RWPE2 (cell line): ENCODE data around the gene MYOCD.

ENCODE experiments used
- ATAC-seq: fragments of 200-7000 bp; cut with Tn5 transposase; 3 replicates; pipeline ENCODE4 v1.9.1; 2021; ENCODE audit warnings: low read depth
- DNase-seq: peaks from one replicate; pipeline ENCODE4 v3.0.0-alpha.2; 2020; ENCODE audit warnings: low spot score
- H3K27ac ChIP-seq: fragments of 450-650 bp; 2 replicates; pipeline ENCODE4 v1.5.1; 2017; ENCODE audit warnings: mild to moderate bottlenecking; ENCODE audit not compliant: poor library complexity, severe bottlenecking
- H3K27me3 ChIP-seq: fragments of 250-450 bp; sonication (Bioruptor Pico); 2 replicates; pipeline ENCODE4 v1.5.1; 2021; ENCODE audit warnings: mild to moderate bottlenecking, moderate library complexity; ENCODE audit not compliant: insufficient read depth, poor library complexity, severe bottlenecking
- H3K36me3 ChIP-seq: fragments of 250-450 bp; sonication (Bioruptor Pico); 2 replicates; pipeline ENCODE4 v1.5.1; 2020; ENCODE audit warnings: low read depth, mild to moderate bottlenecking, moderate library complexity
- H3K4me1 ChIP-seq: fragments of 250-450 bp; sonication (Bioruptor Pico); 2 replicates; pipeline ENCODE4 v1.5.1; 2021; ENCODE audit warnings: mild to moderate bottlenecking, moderate library complexity; ENCODE audit not compliant: insufficient read depth, poor library complexity, severe bottlenecking
- H3K4me3 ChIP-seq: fragments of 250-450 bp; sonication (Bioruptor Pico); 2 replicates; pipeline ENCODE4 v1.5.1; 2021; ENCODE audit warnings: mild to moderate bottlenecking, moderate library complexity; ENCODE audit not compliant: severe bottlenecking
- H3K9me3 ChIP-seq: fragments of 250-450 bp; sonication (Bioruptor Pico); 2 replicates; pipeline ENCODE4 v1.5.1; 2021; ENCODE audit warnings: mild to moderate bottlenecking, moderate library complexity; ENCODE audit not compliant: severe bottlenecking
- TF ChIP-seq, protein P1 (sequence below): fragments of 450-650 bp; IDR thresholded peaks from one replicate; pipeline ENCODE4 v1.5.1; 2017; ENCODE audit warnings: mild to moderate bottlenecking, moderate library complexity; ENCODE audit not compliant: poor library complexity, severe bottlenecking

MYOCD gene, protein sequence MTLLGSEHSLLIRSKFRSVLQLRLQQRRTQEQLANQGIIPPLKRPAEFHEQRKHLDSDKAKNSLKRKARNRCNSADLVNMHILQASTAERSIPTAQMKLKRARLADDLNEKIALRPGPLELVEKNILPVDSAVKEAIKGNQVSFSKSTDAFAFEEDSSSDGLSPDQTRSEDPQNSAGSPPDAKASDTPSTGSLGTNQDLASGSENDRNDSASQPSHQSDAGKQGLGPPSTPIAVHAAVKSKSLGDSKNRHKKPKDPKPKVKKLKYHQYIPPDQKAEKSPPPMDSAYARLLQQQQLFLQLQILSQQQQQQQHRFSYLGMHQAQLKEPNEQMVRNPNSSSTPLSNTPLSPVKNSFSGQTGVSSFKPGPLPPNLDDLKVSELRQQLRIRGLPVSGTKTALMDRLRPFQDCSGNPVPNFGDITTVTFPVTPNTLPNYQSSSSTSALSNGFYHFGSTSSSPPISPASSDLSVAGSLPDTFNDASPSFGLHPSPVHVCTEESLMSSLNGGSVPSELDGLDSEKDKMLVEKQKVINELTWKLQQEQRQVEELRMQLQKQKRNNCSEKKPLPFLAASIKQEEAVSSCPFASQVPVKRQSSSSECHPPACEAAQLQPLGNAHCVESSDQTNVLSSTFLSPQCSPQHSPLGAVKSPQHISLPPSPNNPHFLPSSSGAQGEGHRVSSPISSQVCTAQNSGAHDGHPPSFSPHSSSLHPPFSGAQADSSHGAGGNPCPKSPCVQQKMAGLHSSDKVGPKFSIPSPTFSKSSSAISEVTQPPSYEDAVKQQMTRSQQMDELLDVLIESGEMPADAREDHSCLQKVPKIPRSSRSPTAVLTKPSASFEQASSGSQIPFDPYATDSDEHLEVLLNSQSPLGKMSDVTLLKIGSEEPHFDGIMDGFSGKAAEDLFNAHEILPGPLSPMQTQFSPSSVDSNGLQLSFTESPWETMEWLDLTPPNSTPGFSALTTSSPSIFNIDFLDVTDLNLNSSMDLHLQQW

DNA sequence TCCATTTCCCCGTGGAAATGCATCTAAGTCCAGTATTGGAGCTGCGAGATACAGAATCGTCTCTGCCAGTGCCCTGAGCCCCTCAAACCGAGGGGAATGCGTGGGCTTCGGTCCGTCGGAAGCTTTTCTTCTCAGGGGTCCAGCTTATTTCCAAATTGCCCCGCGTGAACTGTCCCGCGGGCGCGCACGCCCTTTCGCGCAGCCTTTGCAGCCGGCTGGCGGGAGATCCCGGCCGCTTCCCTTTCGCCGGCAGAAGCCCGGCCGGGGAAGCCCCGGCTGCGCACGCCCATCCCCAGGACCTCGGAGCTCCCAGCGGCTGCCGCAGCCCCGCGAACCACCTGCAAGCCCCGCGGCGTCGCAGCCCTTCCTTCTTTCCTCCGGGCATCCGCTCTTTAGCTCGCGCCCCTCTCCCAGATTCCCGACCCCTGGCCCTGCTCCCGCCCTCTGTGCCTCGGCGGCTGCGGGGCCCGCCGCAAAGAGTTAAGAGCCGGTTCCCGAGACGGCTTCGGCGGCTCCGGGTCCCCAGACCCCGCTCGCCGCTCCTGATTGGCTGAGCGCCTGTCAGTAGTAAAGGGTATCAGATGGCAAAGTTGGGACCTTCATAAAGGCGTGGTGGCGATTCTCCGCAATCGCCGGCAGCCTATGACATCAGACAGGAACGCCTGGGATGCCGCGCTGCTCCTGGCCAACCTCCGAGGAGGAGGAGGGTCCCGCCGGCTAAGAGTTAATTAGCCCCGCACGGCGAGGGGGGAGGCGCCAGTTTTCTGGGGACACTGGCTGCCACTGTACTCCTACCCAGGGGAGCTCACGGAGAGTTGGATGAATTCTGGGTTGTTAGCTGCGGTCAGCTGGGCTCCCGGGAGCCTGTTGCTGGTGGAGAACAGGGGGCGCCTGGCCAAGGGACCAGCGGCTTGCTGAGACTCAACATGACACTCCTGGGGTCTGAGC, at the start of gene MYOCD:
Gene MYOCD (plus strand): TSS at position 628 of the 948 bp plus-strand sequence. CDS start 299 bp downstream, at position 927.
- DNase-seq (no peak), ATAC-seq (peak; percentile 75)
- Histone ChIP-seq H3K27me3 (peaks cover 32% of the 10 kb centered on the region), H3K9me3 (no peaks in the 10 kb centered on the region), H3K4me1 (no peaks in the 10 kb centered on the region), H3K27ac (no peak within 1 kb of the TSS), H3K4me3 (peak within 1 kb of the TSS; percentile 32), H3K36me3 (no peaks in the 10 kb centered on the region)
- TF ChIP-seq, protein P1, sequence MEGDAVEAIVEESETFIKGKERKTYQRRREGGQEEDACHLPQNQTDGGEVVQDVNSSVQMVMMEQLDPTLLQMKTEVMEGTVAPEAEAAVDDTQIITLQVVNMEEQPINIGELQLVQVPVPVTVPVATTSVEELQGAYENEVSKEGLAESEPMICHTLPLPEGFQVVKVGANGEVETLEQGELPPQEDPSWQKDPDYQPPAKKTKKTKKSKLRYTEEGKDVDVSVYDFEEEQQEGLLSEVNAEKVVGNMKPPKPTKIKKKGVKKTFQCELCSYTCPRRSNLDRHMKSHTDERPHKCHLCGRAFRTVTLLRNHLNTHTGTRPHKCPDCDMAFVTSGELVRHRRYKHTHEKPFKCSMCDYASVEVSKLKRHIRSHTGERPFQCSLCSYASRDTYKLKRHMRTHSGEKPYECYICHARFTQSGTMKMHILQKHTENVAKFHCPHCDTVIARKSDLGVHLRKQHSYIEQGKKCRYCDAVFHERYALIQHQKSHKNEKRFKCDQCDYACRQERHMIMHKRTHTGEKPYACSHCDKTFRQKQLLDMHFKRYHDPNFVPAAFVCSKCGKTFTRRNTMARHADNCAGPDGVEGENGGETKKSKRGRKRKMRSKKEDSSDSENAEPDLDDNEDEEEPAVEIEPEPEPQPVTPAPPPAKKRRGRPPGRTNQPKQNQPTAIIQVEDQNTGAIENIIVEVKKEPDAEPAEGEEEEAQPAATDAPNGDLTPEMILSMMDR = no peak

DNA sequence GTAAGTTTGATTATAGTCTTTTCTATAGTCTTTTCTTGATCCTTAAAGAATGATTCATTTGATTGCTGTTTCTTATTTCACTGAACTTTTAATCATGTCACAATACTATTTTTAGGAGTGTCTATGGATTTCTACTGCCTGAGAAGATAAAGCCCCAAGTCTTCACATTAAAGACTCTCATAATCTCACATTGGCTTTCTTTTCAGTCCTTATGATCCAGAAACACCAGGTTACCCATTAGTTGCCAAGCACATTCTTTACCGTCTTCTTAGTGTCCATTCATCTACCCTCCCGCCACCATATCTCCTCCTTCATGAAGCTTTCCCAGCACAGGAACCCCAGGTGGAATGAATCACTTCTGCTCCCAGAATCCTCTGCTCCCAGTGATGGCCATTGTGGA, 49.5 kb upstream of the MYOCD start:
- Histone ChIP-seq H3K4me1 (peaks cover 8% of the 10 kb centered on the region), H3K9me3 (no peaks in the 10 kb centered on the region), H3K27ac (no peak overlapping the region), H3K36me3 (no peaks in the 10 kb centered on the region), H3K4me3 (no peak overlapping the region), H3K27me3 (no peaks in the 10 kb centered on the region)
- TF ChIP-seq, protein P1 = no peak
- ATAC-seq (no peak), DNase-seq (no peak)

DNA sequence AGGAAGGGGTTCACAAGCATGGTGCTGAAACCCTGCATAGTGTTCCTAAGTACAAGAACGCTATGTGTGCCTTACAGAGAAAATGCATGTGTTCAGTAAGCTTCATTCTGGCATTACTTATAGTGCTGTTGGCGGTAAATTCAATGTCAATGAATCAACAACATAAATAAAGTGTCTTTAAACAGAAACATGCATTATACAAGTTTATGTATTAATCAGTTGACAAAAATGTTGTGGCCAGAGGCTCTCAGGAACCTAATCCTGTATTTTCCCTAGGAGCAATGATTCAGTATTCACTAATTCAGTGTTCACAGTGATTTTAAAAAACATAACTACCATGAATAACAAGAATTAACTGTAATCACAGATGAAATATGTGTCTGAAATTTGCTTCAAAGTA, 47.1 kb upstream of the MYOCD start:
- DNase-seq (no peak), ATAC-seq (peak; percentile 70)
- Histone ChIP-seq H3K4me3 (no peak overlapping the region), H3K27ac (peak overlapping the region; percentile 58), H3K27me3 (no peaks in the 10 kb centered on the region), H3K9me3 (no peaks in the 10 kb centered on the region), H3K4me1 (peaks cover 8% of the 10 kb centered on the region), H3K36me3 (no peaks in the 10 kb centered on the region)
- TF ChIP-seq, protein P1 = no peak

DNA sequence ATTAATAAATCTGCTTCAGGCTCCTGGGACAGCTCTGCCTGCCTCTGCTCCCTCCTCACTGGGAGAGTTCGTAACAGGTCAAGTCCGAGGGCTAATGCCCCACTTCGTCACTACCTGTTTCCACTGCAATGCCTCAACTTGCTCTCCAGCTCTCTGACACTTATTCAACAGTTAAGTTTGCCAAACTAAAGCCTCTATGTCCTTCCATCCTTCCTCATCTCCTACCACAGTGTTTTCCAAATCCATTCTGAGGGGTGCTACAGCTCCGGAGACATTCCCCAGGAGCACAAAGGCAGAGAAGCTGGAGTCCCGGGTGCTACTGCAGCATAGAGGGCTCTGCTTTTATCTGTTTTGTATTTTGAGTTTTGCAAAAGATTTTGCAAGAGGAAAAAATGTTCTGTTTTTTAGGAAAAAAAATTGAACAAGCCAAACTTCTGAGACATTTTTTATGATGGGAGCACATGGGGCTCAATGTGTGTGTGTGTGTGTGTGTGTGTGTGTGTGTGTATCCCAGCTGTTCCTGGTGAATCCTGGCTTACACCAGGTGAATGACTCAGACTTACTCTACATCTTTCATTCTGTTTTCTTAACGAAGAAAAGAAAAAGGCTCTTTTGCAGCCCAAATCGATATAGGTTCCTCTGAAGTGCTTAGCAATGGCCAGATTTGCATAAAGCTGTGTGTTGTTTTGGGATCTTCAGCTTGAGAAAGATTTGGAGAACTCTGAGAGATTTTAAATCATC, 46.1 kb upstream of the MYOCD start:
- H3K27me3 ChIP-seq = no peaks in the 10 kb centered on the region
- peaks cover 8% of the 10 kb centered on the region for H3K4me1 ChIP-seq
- H3K9me3 ChIP-seq = no peaks in the 10 kb centered on the region
- no peak overlapping the region for H3K4me3 ChIP-seq
- TF ChIP-seq, protein P1 = no peak
- DNase-seq = no peak
- H3K36me3 ChIP-seq = no peaks in the 10 kb centered on the region
- H3K27ac ChIP-seq = peak overlapping the region; percentile 58
- ATAC-seq = peak; percentile 48; the same call in 1 of the 3 replicates
